H1 (cell line): ENCODE data around the gene IL6ST. TPM values are rescaled to one million over a fixed set of nuclear protein-coding genes. Genes with fewer than 3 reads are reported as not detected.

Experiments used
- CHD7 ChIP-seq: fragments of 300-600 bp; sonication (generic); IDR thresholded peaks from 2 replicates; pipeline ENCODE4 v1.7.1; 2012; ENCODE audit warnings: low read length, moderate library complexity, mild to moderate bottlenecking, inconsistent platforms; ENCODE audit not compliant: insufficient replicate concordance
- polyA plus RNA-seq, 7 experiments: library from polyadenylated mRNA; depleted of rRNA in 3 of 7; stranded (reverse) in 5 of 7; unstranded in 2 of 7; fragments of >200 nt in 5 of 7; fragments of 200-250 nt in 2 of 7; gene quantifications; 1 replicate in 5 of 7; 2 replicates in 1 of 7; 4 replicates in 1 of 7; pipeline versions ENCODE4 v1.2.1 to v1.2.3, GENCODE V29; 2011 to 2013; ENCODE audit warnings: missing spikeins in 2 of 7, mixed read lengths in 2 of 7
- total RNA-seq: library from RNA; stranded (reverse); fragmentation: NEBNext Ultra II Directional; extraction: Animal tissue kit (Norgen Biotek cat#: 25700); gene quantifications from 2 replicates; pipeline ENCODE4 v1.2.1, GENCODE V29; 2021

Gene IL6ST
- total and polyA plus RNA-seq, 2 of the 8 experiments (the other 6 are each of a cell fraction or from before 2014, with no cell fraction given): 1.4 to 11.1 TPM

- no peak for TF ChIP-seq CHD7
Observed at GRCh38 chr5:55888205-55888604, 106.6 kb downstream of the IL6ST start (continued).
